CD4-positive, alpha-beta memory T cell (primary cell): ENCODE measurements around the gene ARHGEF4. TPM values are rescaled to one million over a fixed set of nuclear protein-coding genes. Genes with fewer than 3 reads are reported as not detected.

Experiments
- CTCF ChIA-PET: fragments of 350-600 bp; sonication (Branson Sonifier 250); formaldehyde crosslinking; loops from one replicate; lab custom pipeline; 2021; ENCODE audit warnings: inconsistent platforms; ENCODE audit not compliant: partially characterized antibody; lab: Charles Lee
- POLR2A ChIA-PET: fragments of 350-600 bp; sonication (Branson Sonifier 250); formaldehyde crosslinking; loops from one replicate; lab custom pipeline; 2021; ENCODE audit not compliant: partially characterized antibody; lab: Charles Lee
- DNase-seq, 5 donors: peaks; one replicate each; pipeline versions ENCODE4 v3.0.0 to v3.0.0-alpha.2; 2020 to 2022; ENCODE audit warnings: mixed read lengths in 1 of 5
- H3K27ac ChIP-seq: one replicate; pipeline ENCODE4 v1.7.0; 2013; ENCODE audit warnings: low read depth, low read length
- H3K27me3 ChIP-seq: 2 replicates; pipeline ENCODE4 v1.7.0; 2013; ENCODE audit warnings: mild to moderate bottlenecking, low read length, moderate library complexity; ENCODE audit not compliant: insufficient read depth
- H3K36me3 ChIP-seq: 2 replicates; pipeline ENCODE4 v1.7.0; 2013; ENCODE audit warnings: mild to moderate bottlenecking, low read length, moderate library complexity; ENCODE audit not compliant: insufficient read depth
- H3K4me1 ChIP-seq: 2 replicates; pipeline ENCODE4 v1.7.0; 2013; ENCODE audit warnings: mild to moderate bottlenecking, low read length, moderate library complexity; ENCODE audit not compliant: insufficient read depth
- H3K4me3 ChIP-seq, 2 donors: one replicate each; pipeline ENCODE4 v1.7.0; 2013; ENCODE audit warnings: low read length in 2 of 2, mild to moderate bottlenecking in 1 of 2
- H3K9me3 ChIP-seq, 2 donors: one replicate each; pipeline ENCODE4 v1.7.0; 2013; ENCODE audit warnings: low read length in 2 of 2, control low read depth in 1 of 2; ENCODE audit not compliant: control insufficient read depth in 1 of 2
- H3K27ac Mint-ChIP-seq, 7 donors: one replicate each; pipeline ENCODE4 v1.8.0; 2020 to 2021; ENCODE audit warnings: mixed read lengths in 7 of 7, mild to moderate bottlenecking in 6 of 7, inconsistent platforms in 3 of 7, moderate library complexity in 3 of 7
- H3K27me3 Mint-ChIP-seq, 2 donors: one replicate each; pipeline ENCODE4 v1.8.0; 2020 to 2021; ENCODE audit warnings: mixed read lengths in 2 of 2
- H3K36me3 Mint-ChIP-seq, 2 donors: one replicate each; pipeline ENCODE4 v1.8.0; 2020 to 2021; ENCODE audit warnings: mixed read lengths in 2 of 2, inconsistent platforms in 1 of 2, mild to moderate bottlenecking in 1 of 2
- H3K4me1 Mint-ChIP-seq, 4 donors: one replicate each; pipeline ENCODE4 v1.8.0; 2020 to 2021; ENCODE audit warnings: mixed read lengths in 4 of 4, mild to moderate bottlenecking in 1 of 4
- H3K4me3 Mint-ChIP-seq, 8 donors: one replicate each; pipeline ENCODE4 v1.8.0; 2020 to 2021; ENCODE audit warnings: mixed read lengths in 8 of 8, mild to moderate bottlenecking in 7 of 8, moderate library complexity in 6 of 8, inconsistent platforms in 3 of 8
- H3K9me3 Mint-ChIP-seq, 8 donors: one replicate each; pipeline ENCODE4 v1.8.0; 2020 to 2021; ENCODE audit warnings: mixed read lengths in 8 of 8, mild to moderate bottlenecking in 5 of 8, inconsistent platforms in 3 of 8, moderate library complexity in 1 of 8
- intact Hi-C: fragments of 100-400 bp; cut with micrococcal nuclease; formaldehyde crosslinking; loops from one replicate; pipeline ENCODE4 v1.15.1; 2023
- polyA plus RNA-seq, 2 donors: library from polyadenylated mRNA; unstranded; fragments of 300-500 nt; fragmentation: Illumina TruSeq; gene quantifications; one replicate each; pipeline ENCODE4 v1.2.3, GENCODE V29; 2021
- total RNA-seq, 2 experiments: library from RNA; stranded (reverse); gene quantifications; one replicate each; pipeline ENCODE4 v1.2.3, GENCODE V29; 2021

ARHGEF4 gene
- total and polyA plus RNA-seq, 4 experiments from 2014 or later = 1.4 to 2.6 (median 2.1) TPM

- H3K36me3 ChIP-seq = no peaks in the 10 kb centered on the region
- intact Hi-C loops = no loop called here
- peak overlapping the region in 3 of 8 donors; percentile 32 to 67 (median 45) for H3K4me3 Mint-ChIP-seq
- no peaks in the 10 kb centered on the region for H3K9me3 ChIP-seq
- peaks cover 3 to 10% (median 7%) of the 10 kb centered on the region in 4 donors for H3K4me1 Mint-ChIP-seq
- no peak for DNase-seq
- H3K36me3 Mint-ChIP-seq = no peaks in the 10 kb centered on the region
- POLR2A ChIA-PET = no interaction called here
- no peak overlapping the region for H3K4me3 ChIP-seq
- CTCF ChIA-PET = no interaction called here
- peaks cover 8% of the 10 kb centered on the region for H3K27me3 ChIP-seq
- no peak overlapping the region for H3K27ac Mint-ChIP-seq
- peaks cover 0 to 4% (median 0%) of the 10 kb centered on the region in 8 donors for H3K9me3 Mint-ChIP-seq
- no peak overlapping the region for H3K27ac ChIP-seq
- no peaks in the 10 kb centered on the region for H3K4me1 ChIP-seq
- H3K27me3 Mint-ChIP-seq = peaks cover 44 to 47% of the 10 kb centered on the region in 2 donors
Observed at GRCh38 chr2:130964931-130965330, 128.2 kb downstream of the ARHGEF4 start.

GRCh38 chr2:130966149-130966774, 129.5 kb downstream of the ARHGEF4 start:
- H3K9me3 Mint-ChIP-seq = peaks cover 0 to 2% (median 0%) of the 10 kb centered on the region in 8 donors
- no peak overlapping the region for H3K27ac ChIP-seq
- H3K4me3 Mint-ChIP-seq = no peak overlapping the region
- POLR2A ChIA-PET = no interaction called here
- no peak overlapping the region for H3K27ac Mint-ChIP-seq
- peaks cover 3 to 10% (median 7%) of the 10 kb centered on the region in 4 donors for H3K4me1 Mint-ChIP-seq
- CTCF ChIA-PET = no interaction called here
- H3K27me3 ChIP-seq = peaks cover 8% of the 10 kb centered on the region
- H3K27me3 Mint-ChIP-seq = peaks cover 37% of the 10 kb centered on the region in 2 donors
- H3K4me1 ChIP-seq = no peaks in the 10 kb centered on the region
- no peaks in the 10 kb centered on the region for H3K9me3 ChIP-seq
- no peak overlapping the region for H3K4me3 ChIP-seq
- no peaks in the 10 kb centered on the region for H3K36me3 ChIP-seq
- no peaks in the 10 kb centered on the region for H3K36me3 Mint-ChIP-seq
- intact Hi-C loops = no loop called here
- DNase-seq = no peak

DNA sequence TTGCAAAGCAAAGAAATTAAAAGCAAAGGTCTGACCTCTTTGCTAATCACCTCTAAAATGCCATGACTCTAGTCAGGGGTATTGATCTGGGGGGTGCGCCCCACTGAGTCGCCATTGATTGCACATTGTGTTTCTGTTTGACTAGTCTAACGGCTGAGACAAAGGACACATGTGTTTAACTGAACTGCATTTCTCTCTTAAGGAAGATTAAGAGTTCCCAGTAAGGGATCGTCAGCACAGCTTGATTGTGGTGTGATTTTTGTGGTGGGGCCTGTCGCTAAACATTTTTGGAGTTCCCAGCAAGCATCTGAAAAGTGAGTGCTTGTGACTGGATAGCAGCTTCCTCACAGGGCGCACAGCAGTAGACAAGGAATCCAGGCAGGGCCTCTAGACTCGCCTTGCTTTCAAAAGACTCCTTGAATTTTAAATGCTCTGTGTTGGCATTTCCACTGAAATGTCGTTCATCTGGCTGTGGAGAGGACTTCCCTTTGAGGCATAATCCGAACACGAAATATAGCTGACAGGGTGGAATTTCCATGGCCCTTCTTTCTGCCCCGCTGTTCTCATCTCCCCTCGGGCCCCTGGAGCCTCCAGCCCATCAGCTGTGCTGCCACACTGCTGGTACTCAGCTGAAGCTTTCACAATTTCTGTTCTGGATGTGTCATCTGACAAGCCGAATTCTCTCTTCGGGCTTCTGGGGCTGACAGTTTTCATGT, 130.2 kb downstream of the ARHGEF4 start:
- Mint-ChIP-seq H3K36me3 (no peaks in the 10 kb centered on the region), H3K9me3 (peaks cover 0 to 1% (median 0%) of the 10 kb centered on the region in 8 donors), H3K27me3 (peaks cover 31 to 35% of the 10 kb centered on the region in 2 donors), H3K4me1 (peaks cover 3 to 10% (median 7%) of the 10 kb centered on the region in 4 donors), H3K27ac (no peak overlapping the region), H3K4me3 (no peak overlapping the region)
- Histone ChIP-seq H3K36me3 (no peaks in the 10 kb centered on the region), H3K4me1 (no peaks in the 10 kb centered on the region), H3K27me3 (peaks cover 8% of the 10 kb centered on the region), H3K9me3 (no peaks in the 10 kb centered on the region), H3K4me3 (no peak overlapping the region), H3K27ac (no peak overlapping the region)
- intact Hi-C loops = no loop called here
- ChIA-PET POLR2A (no interaction called here), CTCF (no interaction called here)
- no peak for DNase-seq

DNA sequence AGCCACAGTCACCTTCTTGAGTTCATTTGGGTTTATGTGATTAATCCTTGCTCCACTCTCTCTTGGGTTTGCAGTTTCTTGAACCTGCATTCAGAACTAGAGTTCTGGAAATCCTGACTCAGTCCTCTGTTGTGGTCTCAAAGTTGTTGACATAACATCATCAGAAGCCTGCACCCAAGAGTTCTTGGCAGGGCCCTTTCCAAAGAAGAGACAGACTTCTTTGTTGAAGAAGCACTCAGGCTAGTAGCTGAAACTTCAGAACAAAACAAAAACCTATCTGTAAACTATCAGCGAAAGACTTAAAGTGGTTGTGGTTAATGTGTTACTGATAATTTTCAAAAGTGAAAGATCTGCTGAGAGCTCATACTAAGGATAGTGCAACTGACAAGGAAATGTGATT, 135.7 kb downstream of the ARHGEF4 start:
- CTCF ChIA-PET = no interaction called here
- intact Hi-C loops = no loop called here

DNA sequence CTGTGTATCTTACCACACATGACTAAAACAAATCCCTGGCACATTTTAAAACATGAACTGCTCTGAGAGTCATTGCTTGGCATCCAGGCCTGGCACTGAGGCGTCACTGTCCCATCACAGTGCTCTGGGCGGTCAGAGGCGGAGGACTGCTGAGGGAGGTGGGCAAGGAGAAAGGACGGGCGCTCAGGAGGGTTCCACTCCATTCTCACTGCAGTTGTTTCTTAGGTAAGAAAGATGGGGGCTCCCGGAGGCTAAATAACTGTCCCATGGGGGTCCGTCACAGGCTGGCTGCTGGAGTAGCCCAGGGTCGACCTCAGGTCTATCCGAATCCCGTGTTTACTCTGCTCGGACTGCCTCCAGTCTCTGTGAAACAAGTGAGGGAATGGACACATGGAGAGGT, 139.0 kb downstream of the ARHGEF4 start:
- peaks cover 0 to 8% of the 10 kb centered on the region in 2 donors for H3K9me3 ChIP-seq
- Mint-ChIP-seq H3K27ac (no peak overlapping the region), H3K36me3 (no peaks in the 10 kb centered on the region), H3K27me3 (peaks cover 0 to 2% of the 10 kb centered on the region in 2 donors), H3K9me3 (peaks cover 0 to 8% (median under 1%) of the 10 kb centered on the region in 8 donors), H3K4me1 (peaks cover 0 to 5% (median 2%) of the 10 kb centered on the region in 4 donors), H3K4me3 (no peak overlapping the region)
- ChIA-PET POLR2A (no interaction called here), CTCF (no interaction called here)
- intact Hi-C loops = no loop called here
- H3K36me3 ChIP-seq = no peaks in the 10 kb centered on the region
- no peaks in the 10 kb centered on the region for H3K27me3 ChIP-seq
- no peak overlapping the region for H3K4me3 ChIP-seq
- no peaks in the 10 kb centered on the region for H3K4me1 ChIP-seq
- H3K27ac ChIP-seq = no peak overlapping the region
- DNase-seq = no peak

More for the DNA sequence above, 135.7 kb downstream of the ARHGEF4 start:
- Histone ChIP-seq H3K27ac (no peak overlapping the region), H3K4me1 (no peaks in the 10 kb centered on the region), H3K36me3 (no peaks in the 10 kb centered on the region), H3K4me3 (no peak overlapping the region), H3K27me3 (no peaks in the 10 kb centered on the region), H3K9me3 (peaks cover 0 to 1% of the 10 kb centered on the region in 2 donors)
- no peaks in the 10 kb centered on the region for H3K9me3 Mint-ChIP-seq
- H3K27ac Mint-ChIP-seq = peak overlapping the region in 4 of 7 donors; percentile 7 to 60 (median 15)
- POLR2A ChIA-PET = no interaction called here
- H3K4me3 Mint-ChIP-seq = no peak overlapping the region
- H3K4me1 Mint-ChIP-seq = peaks cover 0 to 5% (median 2%) of the 10 kb centered on the region in 4 donors
- peaks cover 0 to 6% of the 10 kb centered on the region in 2 donors for H3K27me3 Mint-ChIP-seq
- DNase-seq = peak in 1 of 5 donors; percentile 5
- H3K36me3 Mint-ChIP-seq = no peaks in the 10 kb centered on the region

DNA sequence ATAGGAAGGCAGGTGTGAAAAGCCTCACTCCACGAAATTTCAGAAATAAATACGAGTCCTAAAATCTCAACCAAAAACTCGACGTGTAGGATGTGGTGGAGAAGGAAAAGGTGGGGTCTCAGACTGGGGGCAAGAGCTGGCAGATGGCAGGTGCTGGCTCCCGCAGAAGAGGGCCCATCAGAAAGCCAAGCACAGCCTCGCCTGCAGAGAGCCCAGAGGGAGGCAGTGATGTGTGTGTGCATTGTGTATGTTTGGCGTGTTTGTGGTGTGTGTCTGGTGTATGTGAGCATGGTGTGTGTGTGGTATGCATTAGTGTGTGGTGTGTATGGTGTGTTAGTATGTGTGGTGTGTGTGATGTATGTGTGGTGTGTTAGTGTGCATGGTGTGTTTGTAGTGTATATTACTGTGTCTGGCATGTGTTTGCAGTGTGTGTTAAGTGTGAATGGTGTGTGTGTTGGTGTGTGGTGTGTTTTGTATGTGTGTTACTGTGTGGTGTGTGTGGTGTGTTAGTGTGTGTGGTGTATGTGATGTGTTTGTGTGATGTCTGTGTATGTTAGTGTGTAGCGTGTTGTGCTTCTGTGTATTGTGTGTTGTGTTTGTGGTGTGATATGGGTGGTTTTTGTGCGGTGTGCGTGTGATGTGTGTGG, 140.0 kb downstream of the ARHGEF4 start:
- CTCF ChIA-PET = no interaction called here
- H3K9me3 ChIP-seq = peaks cover 0 to 8% of the 10 kb centered on the region in 2 donors
- no peaks in the 10 kb centered on the region for H3K36me3 Mint-ChIP-seq
- no peaks in the 10 kb centered on the region for H3K36me3 ChIP-seq
- no peak overlapping the region for H3K4me3 ChIP-seq
- intact Hi-C loops = no loop called here
- peaks cover 0 to 2% of the 10 kb centered on the region in 2 donors for H3K27me3 Mint-ChIP-seq
- no peaks in the 10 kb centered on the region for H3K27me3 ChIP-seq
- no peaks in the 10 kb centered on the region for H3K4me1 ChIP-seq
- no peak overlapping the region for H3K27ac Mint-ChIP-seq
- peaks cover 0 to 8% (median under 1%) of the 10 kb centered on the region in 8 donors for H3K9me3 Mint-ChIP-seq
- H3K27ac ChIP-seq = no peak overlapping the region
- peaks cover 0 to 5% (median 1%) of the 10 kb centered on the region in 4 donors for H3K4me1 Mint-ChIP-seq
- DNase-seq = no peak
- POLR2A ChIA-PET = no interaction called here
- no peak overlapping the region for H3K4me3 Mint-ChIP-seq

- no peaks in the 10 kb centered on the region for H3K4me1 ChIP-seq
- Mint-ChIP-seq H3K27me3 (peaks cover 0 to 3% of the 10 kb centered on the region in 2 donors), H3K4me3 (no peak overlapping the region), H3K9me3 (peaks cover 0 to 8% (median under 1%) of the 10 kb centered on the region in 8 donors), H3K4me1 (peaks cover 0 to 2% (median under 1%) of the 10 kb centered on the region in 4 donors), H3K36me3 (no peaks in the 10 kb centered on the region), H3K27ac (no peak overlapping the region)
- intact Hi-C loops = no loop called here
- H3K36me3 ChIP-seq = no peaks in the 10 kb centered on the region
- DNase-seq = no peak
- H3K27me3 ChIP-seq = no peaks in the 10 kb centered on the region
- ChIA-PET CTCF (no interaction called here), POLR2A (no interaction called here)
- no peak overlapping the region for H3K4me3 ChIP-seq
- peaks cover 0 to 8% of the 10 kb centered on the region in 2 donors for H3K9me3 ChIP-seq
- no peak overlapping the region for H3K27ac ChIP-seq
Observed at GRCh38 chr2:130977461-130978050, 140.8 kb downstream of the ARHGEF4 start.
